Adrenal gland (tissue), 12 donors: Measurements from ENCODE around the gene ANAPC2. TPM values are rescaled to one million over a fixed set of nuclear protein-coding genes. Genes with fewer than 3 reads are reported as not detected.

Source experiments
- DNase-seq, 7 donors: peaks; one replicate each; pipeline ENCODE4 v3.0.0-alpha.2; 2019 to 2020
- H3K27ac ChIP-seq, 5 donors: fragments of 200-600 bp; sonication (generic) in 4 of 5; 1 replicate in 3 of 5; 2 replicates in 2 of 5; pipeline versions ENCODE4 v1.5.1 to v1.8.0; 2016 to 2020; ENCODE audit warnings: mild to moderate bottlenecking in 1 of 5
- H3K27me3 ChIP-seq: fragments of 200-600 bp; 2 replicates; pipeline ENCODE4 v1.8.0; 2021
- H3K36me3 ChIP-seq, 2 donors: fragments of 200-600 bp; replicated peaks in 1 of 2; 1 replicate in 1 of 2; 2 replicates in 1 of 2; pipeline versions ENCODE4 v1.5.1 to v1.8.0; 2018 to 2022
- H3K4me1 ChIP-seq, 2 donors: fragments of 200-600 bp; replicated peaks in 1 of 2; 1 replicate in 1 of 2; 2 replicates in 1 of 2; pipeline versions ENCODE4 v1.5.1 to v1.8.0; 2018 to 2021
- H3K4me3 ChIP-seq, 4 donors: fragments of 200-600 bp; sonication (generic) in 3 of 4; one replicate each; pipeline ENCODE4 v1.5.1; 2016 to 2018
- H3K9me3 ChIP-seq, 3 donors: fragments of 200-600 bp; sonication (generic) in 1 of 3; replicated peaks in 1 of 3; 1 replicate in 2 of 3; 2 replicates in 1 of 3; pipeline versions ENCODE4 v1.5.1 to v1.8.0; 2016 to 2021
- POLR2A ChIP-seq, 2 donors: fragments of 450-650 bp; IDR thresholded peaks; one replicate each; pipeline ENCODE4 v1.6.1; 2017; ENCODE audit warnings: antibody characterized with exemption in 2 of 2, mild to moderate bottlenecking in 2 of 2, moderate library complexity in 1 of 2
- whole genome bisulfite sequencing, 4 donors: extraction: QIAGEN DNeasy Blood & Tissue Kit in 2 of 4; methylation state at CpG; one replicate each; pipeline versions ENCODE4 v1.1.5 to v1.1.7; 2013 to 2017; 5-methylcytosine and 5-hydroxymethylcytosine counted together
- intact Hi-C, 2 donors: fragments of 100-400 bp; cut with DNase I; formaldehyde crosslinking; loops; one replicate each; pipeline versions ENCODE4 v1.14.1 to v1.15.0; 2022 to 2023
- polyA plus RNA-seq, 3 donors: library from polyadenylated mRNA; stranded (reverse); fragments of 200-250 nt in 2 of 3; fragments of 350-450 nt in 1 of 3; fragmentation: Illumina TruSeq in 1 of 3; extraction: RNeasy Lipid Tissue Mini Kit (QIAGEN cat#74804) in 1 of 3; gene quantifications; one replicate each; pipeline ENCODE4 v1.2.3, GENCODE V29; 2013 to 2014
- total RNA-seq, 9 donors: library from RNA; depleted of rRNA in 4 of 9; stranded (reverse); fragments of >200 nt in 4 of 9; fragments of 120-200 nt in 1 of 9; fragmentation: NEBNext Ultra II Directional in 1 of 9; extraction: Animal tissue kit (Norgen Biotek cat#: 25700) in 1 of 9; gene quantifications; one replicate each; pipeline versions ENCODE4 v1.1.0 to v1.2.4, GENCODE V29; 2013 to 2023
- TF ChIP-seq, protein P1 (sequence below), 6 experiments: fragments of 450-650 bp in 4 of 6; fragments of 200-600 bp in 2 of 6; sonication (generic) in 1 of 6; IDR thresholded peaks; 1 replicate in 5 of 6; 2 replicates in 1 of 6; pipeline versions ENCODE4 v1.5.1 to v1.8.0; 2016 to 2021; ENCODE audit warnings: antibody characterized with exemption in 6 of 6, mild to moderate bottlenecking in 2 of 6, moderate library complexity in 1 of 6
- donor health status: healthy with polysubstance abuse.
- donor health status: Bipolar disorder and iron deficiency.
- donor health status: DM: yes; HTN: yes; CAD: no.
- donor health status: DM: no; HTN: no; CAD: no.
- donor health status: DM: no; HTN: no; CAD: no.
- donor health status: DM: yes; HTN: yes; CAD: no.

Gene ANAPC2
- total and polyA plus RNA-seq, 12 donors: 7.1 to 162 (median 32.0) TPM

- no peaks in the 10 kb centered on the region for H3K27me3 ChIP-seq
- peak overlapping the region; percentile 62 to 82 (median 76) for H3K4me3 ChIP-seq
- peak overlapping the region; percentile 74 to 98 (median 91) for H3K27ac ChIP-seq
- DNase-seq: no peak
- peaks cover 0 to 49% of the 10 kb centered on the region in 2 donors for H3K36me3 ChIP-seq
- H3K9me3 ChIP-seq: no peaks in the 10 kb centered on the region
- intact Hi-C loops: no loop called here
- H3K4me1 ChIP-seq: peaks cover 20 to 32% of the 10 kb centered on the region in 2 donors
- WGBS, 4 donors: 0 to 1% (median 0%) methylated on average over 13 to 31 of the region's 31 CpGs
- TF ChIP-seq, protein P1, sequence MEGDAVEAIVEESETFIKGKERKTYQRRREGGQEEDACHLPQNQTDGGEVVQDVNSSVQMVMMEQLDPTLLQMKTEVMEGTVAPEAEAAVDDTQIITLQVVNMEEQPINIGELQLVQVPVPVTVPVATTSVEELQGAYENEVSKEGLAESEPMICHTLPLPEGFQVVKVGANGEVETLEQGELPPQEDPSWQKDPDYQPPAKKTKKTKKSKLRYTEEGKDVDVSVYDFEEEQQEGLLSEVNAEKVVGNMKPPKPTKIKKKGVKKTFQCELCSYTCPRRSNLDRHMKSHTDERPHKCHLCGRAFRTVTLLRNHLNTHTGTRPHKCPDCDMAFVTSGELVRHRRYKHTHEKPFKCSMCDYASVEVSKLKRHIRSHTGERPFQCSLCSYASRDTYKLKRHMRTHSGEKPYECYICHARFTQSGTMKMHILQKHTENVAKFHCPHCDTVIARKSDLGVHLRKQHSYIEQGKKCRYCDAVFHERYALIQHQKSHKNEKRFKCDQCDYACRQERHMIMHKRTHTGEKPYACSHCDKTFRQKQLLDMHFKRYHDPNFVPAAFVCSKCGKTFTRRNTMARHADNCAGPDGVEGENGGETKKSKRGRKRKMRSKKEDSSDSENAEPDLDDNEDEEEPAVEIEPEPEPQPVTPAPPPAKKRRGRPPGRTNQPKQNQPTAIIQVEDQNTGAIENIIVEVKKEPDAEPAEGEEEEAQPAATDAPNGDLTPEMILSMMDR (IDR thresholded peaks at IDR 0.05): no peak
- no peak for TF ChIP-seq POLR2A (IDR thresholded peaks at IDR 0.05)
Observed at GRCh38 chr9:137188086-137188489, 272 bp downstream of the ANAPC2 start.

DNA sequence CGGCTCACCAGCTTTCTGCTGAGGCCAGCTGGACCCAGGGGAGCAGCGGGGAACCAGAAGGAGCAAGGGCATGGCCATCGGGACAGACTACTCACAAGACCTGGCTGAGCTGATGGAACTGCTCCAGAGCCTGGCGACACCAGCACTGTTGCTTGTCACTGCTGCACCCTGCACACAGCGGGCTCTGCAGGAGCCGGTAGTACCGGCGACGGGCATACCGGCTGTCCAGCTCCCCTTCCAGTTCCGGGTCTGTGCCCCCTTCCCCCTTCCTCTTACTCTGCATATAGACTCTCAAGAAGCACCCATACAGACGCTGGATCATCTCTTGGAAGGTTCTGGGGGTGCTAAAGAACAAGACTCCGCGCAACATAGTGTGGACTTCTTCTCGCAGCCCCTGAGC is 974 bp downstream of the ANAPC2 start:
- H3K36me3 ChIP-seq: peaks cover 0 to 56% of the 10 kb centered on the region in 2 donors
- peak overlapping the region in 3 of 4 donors; percentile 70 to 82 (median 82) for H3K4me3 ChIP-seq
- H3K27ac ChIP-seq: no peak overlapping the region
- intact Hi-C loops: no loop called here
- H3K27me3 ChIP-seq: no peaks in the 10 kb centered on the region
- no peak for DNase-seq
- 74 to 85% (median 78%) methylated on average over 10 to 15 of the region's 15 CpGs for WGBS, 4 donors
- H3K4me1 ChIP-seq: peaks cover 20 to 32% of the 10 kb centered on the region in 2 donors
- TF ChIP-seq, protein P1 (IDR thresholded peaks at IDR 0.05): no peak
- TF ChIP-seq POLR2A (IDR thresholded peaks at IDR 0.05): no peak
- H3K9me3 ChIP-seq: no peaks in the 10 kb centered on the region

GRCh38 chr9:137186385-137186784 is 2.0 kb downstream of the ANAPC2 start:
- Histone ChIP-seq H3K4me3 (no peak overlapping the region), H3K36me3 (peaks cover 0 to 58% of the 10 kb centered on the region in 2 donors)
- intact Hi-C loops: no loop called here

GRCh38 chr9:137185921-137186320 is 2.4 kb downstream of the ANAPC2 start:
- Histone ChIP-seq H3K27me3 (no peaks in the 10 kb centered on the region), H3K36me3 (peaks cover 0 to 59% of the 10 kb centered on the region in 2 donors), H3K27ac (no peak overlapping the region), H3K9me3 (no peaks in the 10 kb centered on the region), H3K4me1 (peaks cover 20 to 32% of the 10 kb centered on the region in 2 donors), H3K4me3 (no peak overlapping the region)
- no peak for DNase-seq
- 90 to 95% (median 92%) methylated on average over 2 to 19 of the region's 19 CpGs for WGBS, 4 donors
- intact Hi-C loops: no loop called here
- TF ChIP-seq POLR2A (IDR thresholded peaks at IDR 0.05): no peak
- TF ChIP-seq, protein P1 (IDR thresholded peaks at IDR 0.05): no peak

More at GRCh38 chr9:137186385-137186784, 2.0 kb downstream of the ANAPC2 start:
- Histone ChIP-seq H3K27ac (no peak overlapping the region), H3K4me1 (peaks cover 20 to 32% of the 10 kb centered on the region in 2 donors), H3K9me3 (no peaks in the 10 kb centered on the region), H3K27me3 (no peaks in the 10 kb centered on the region)
- DNase-seq: no peak
- no peak for TF ChIP-seq POLR2A (IDR thresholded peaks at IDR 0.05)
- TF ChIP-seq, protein P1 (IDR thresholded peaks at IDR 0.05): no peak
- 61 to 75% (median 70%) methylated on average over 4 to 6 of the region's 6 CpGs; no CpG with 5 or more reads in 1 of the 4 donors for WGBS, 4 donors
